Choroid plexus epithelial cell (primary cell): ENCODE results near the gene RHD.
"Not testable (repeated sequence)": the region's sequence is repeated elsewhere in the genome, so short reads cannot be mapped to it uniquely, and the experiment has no call there.

Source experiments
- DNase-seq: peaks from one replicate; pipeline ENCODE4 v3.0.0-alpha.2; 2010; ENCODE audit warnings: low read depth
- H3K4me3 ChIP-seq: 2 replicates; pipeline ENCODE4 v1.5.1; 2011; ENCODE audit warnings: low read depth, mild to moderate bottlenecking, control low read depth, low read length, moderate library complexity
- TF ChIP-seq, protein P1 (sequence below): conservative IDR thresholded peaks from 2 replicates; pipeline ENCODE4 v1.5.1; 2011; ENCODE audit warnings: low read depth, mild to moderate bottlenecking, control low read depth, inconsistent platforms, low read length, moderate library complexity

The RHD gene

DNA sequence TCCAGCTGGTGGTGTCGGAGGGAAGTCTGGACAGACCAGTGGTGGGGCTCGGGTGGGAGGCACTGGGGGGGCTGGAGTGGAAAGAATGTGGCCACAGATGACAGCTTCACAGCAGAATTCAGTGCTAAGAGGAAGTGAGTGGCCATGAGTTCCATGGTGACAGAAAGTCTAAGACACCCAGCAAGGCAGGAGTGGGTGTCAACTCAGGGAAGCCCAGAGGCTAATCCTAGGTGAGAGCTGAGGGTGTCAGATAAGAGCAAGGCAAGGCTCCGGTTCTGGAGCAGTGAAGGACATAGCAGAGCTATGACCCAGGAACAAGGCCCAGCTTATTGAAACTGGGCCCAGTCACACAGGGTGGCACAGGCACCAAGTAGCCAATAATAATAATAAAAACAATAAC is 30.0 kb downstream of the RHD start:
- H3K4me3 ChIP-seq, DNase-seq: not testable (repeated sequence)

DNA sequence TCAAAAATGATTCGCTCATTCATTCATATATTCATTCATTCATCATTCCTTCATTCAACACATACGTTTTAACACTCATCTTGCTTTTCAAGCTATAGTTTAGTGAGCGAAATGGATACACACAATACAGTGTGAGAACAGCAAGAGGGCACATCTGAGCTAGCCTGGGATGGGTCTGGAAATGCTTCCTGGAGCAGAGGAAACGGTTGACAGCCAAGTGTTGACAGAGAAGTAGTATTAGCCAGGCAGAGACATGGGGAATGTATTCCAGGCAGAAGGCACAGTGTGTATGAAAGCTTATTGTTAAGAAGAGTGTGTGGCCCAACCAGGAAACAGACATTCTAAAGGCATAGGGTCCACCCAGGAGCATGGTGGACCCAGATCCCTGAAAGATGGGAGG is 32.6 kb downstream of the RHD start:
- TF ChIP-seq, protein P1, sequence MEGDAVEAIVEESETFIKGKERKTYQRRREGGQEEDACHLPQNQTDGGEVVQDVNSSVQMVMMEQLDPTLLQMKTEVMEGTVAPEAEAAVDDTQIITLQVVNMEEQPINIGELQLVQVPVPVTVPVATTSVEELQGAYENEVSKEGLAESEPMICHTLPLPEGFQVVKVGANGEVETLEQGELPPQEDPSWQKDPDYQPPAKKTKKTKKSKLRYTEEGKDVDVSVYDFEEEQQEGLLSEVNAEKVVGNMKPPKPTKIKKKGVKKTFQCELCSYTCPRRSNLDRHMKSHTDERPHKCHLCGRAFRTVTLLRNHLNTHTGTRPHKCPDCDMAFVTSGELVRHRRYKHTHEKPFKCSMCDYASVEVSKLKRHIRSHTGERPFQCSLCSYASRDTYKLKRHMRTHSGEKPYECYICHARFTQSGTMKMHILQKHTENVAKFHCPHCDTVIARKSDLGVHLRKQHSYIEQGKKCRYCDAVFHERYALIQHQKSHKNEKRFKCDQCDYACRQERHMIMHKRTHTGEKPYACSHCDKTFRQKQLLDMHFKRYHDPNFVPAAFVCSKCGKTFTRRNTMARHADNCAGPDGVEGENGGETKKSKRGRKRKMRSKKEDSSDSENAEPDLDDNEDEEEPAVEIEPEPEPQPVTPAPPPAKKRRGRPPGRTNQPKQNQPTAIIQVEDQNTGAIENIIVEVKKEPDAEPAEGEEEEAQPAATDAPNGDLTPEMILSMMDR = peak; percentile 1
- not testable (repeated sequence) for H3K4me3 ChIP-seq
- peak; percentile 20 for DNase-seq

DNA sequence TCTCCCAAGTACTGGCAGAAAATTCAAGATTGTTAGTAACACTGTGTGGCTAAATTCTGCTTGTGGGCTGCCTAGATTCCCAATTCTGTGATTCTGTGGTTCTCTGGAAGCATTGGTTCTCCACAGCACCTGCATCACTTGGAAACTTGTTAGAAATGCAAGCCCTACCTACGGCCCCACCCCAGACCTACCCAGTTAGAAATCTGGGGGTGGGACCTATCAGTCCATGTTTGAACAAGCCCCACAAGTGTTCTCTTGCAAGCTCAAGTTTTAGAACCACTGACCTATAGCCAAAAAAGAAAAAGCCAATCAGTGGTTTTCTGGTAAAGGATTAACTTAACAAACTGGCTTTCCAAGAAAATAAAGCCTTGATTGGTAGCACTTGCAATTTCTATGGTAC is 35.9 kb downstream of the RHD start:
- not testable (repeated sequence) for DNase-seq, H3K4me3 ChIP-seq

DNA sequence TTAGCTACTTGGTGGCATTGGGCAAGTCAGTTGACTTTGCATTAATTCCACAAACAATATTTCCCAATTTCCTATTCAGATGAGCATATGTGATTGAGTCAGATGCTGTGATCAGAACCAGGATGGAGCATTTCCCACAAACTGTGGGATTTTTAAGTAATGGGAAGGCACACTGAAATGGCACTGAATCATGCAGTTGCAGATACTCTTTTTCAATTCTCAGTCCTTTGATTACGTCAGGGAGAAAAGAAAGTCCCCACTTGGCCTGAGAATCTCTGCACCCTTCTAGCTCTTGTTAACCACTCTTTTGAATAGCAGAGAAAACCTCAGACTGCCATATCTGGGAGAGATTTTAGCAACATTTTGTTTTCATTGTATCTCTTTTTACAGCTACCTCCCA is 36.8 kb downstream of the RHD start:
- DNase-seq = peak; percentile 9
- not testable (repeated sequence) for H3K4me3 ChIP-seq

DNA sequence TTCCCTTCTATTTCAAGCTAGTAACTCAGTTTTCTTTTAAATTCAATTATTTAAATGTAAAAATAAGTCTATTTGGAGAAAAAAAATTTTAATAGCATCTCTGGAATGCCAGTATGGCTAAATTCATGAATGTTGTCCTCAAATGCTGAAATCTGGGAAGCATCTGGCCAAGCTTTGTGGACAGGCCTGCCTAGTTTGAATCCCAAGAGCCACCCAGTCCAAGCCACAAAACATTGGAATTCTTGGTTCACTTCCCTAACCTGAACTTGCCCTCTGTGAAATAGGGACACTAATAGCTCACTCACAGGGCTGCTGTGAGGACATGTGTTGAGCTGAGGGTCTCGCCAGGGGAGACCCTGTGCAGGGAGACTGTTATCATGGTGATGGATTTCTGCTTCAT is 37.2 kb downstream of the RHD start:
- DNase-seq, H3K4me3 ChIP-seq: not testable (repeated sequence)

DNA sequence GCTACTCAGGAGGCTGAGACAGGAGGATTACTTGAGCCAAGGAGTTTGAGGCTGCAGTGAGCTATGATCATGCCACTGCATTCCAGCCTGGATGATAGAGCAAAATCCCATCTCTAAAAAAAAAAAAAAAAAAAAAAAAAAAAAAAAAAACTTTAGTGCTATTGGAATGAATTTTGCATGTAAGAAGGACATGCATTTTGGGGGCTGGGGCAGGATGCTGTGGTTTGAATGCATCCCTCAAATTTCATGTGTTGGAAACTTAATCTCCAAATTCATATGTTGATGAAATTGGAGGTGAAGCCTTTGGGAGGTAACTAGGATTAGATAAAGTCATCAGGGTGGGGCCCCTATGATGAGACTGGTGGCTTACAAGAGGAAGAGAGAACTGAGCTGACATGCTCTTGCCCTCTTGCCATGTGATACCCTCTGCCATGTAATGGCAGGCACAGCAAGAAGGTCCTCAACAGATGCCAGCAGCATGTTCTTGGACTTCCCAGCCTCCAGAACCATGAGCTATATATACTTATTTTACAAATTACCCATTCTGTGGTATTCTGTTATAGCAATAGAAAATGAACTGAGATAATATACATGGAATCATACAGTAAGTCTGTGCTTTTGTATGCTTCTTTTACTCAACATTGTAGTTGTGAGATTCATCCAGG is 40.6 kb downstream of the RHD start:
- DNase-seq = not testable (repeated sequence)

DNA sequence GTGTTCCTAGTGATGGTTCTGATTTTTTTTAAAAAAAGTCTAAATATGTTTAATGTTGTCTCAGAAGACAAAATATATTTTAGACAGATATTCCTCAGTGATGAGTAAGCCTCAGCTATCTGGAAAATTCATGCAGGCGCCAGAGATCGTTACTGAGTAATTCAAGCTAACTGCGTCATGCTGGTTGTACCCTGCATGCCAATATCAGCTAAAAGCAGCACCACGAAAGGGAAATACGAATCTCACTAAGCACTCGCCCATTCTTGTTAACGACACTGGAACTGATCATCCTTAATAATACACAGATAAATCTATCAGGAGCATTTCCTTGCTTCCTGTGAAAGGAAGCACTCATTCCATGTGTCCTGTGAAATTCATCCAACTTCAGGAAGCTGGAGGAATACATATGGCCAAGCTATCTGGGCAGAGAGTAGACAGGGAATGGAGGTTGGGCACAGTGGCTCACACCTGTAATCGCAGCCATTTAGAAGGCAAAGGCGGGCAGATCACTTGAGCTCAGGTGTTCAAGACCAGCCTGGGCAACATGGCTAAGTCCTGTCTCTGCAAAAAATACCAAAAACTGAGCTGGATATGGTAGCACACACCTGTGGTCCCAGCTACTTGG is 48.1 kb downstream of the RHD start:
- peak; percentile 92 for DNase-seq
- not testable (repeated sequence) for H3K4me3 ChIP-seq

More for the DNA sequence above, 40.6 kb downstream of the RHD start:
- not testable (repeated sequence) for H3K4me3 ChIP-seq

DNA sequence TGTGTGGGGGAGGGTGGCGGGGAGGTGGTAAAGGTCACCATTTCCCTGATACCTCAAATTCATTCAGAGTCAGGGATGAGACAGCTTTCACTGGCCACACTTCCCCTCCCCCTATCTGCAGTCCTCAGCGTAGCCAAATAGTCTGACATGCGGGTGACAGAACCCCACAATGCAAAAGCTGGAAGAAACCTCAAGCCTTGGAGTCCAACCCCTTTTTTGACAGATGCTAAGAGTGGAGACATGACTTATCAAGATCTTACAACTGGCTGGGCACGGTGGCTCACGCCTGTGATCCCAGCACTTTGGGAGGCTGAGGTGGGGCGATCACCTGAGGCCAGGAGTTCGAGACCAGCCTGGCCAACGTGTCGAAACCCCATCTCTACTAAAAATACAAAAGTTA is 49.8 kb downstream of the RHD start:
- H3K4me3 ChIP-seq, DNase-seq: not testable (repeated sequence)

DNA sequence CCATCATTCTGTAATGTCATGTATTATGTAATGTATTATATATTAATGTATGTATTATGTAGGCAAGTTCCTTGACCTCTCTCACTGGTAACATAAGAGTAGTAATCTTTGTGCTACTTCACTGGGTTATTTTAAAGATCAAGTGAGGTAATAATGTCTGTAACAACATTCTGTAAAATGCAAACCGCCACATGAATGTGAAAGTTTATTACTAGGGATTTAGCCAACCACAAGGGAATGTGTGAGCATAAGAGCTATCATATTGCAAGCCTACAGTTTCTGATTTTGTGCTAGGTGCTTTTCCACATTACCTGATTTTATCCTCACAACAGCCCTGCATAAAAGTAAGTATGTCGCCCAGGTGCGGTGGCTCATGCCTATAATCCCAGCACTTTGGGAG is 52.1 kb downstream of the RHD start:
- DNase-seq, H3K4me3 ChIP-seq: not testable (repeated sequence)

DNA sequence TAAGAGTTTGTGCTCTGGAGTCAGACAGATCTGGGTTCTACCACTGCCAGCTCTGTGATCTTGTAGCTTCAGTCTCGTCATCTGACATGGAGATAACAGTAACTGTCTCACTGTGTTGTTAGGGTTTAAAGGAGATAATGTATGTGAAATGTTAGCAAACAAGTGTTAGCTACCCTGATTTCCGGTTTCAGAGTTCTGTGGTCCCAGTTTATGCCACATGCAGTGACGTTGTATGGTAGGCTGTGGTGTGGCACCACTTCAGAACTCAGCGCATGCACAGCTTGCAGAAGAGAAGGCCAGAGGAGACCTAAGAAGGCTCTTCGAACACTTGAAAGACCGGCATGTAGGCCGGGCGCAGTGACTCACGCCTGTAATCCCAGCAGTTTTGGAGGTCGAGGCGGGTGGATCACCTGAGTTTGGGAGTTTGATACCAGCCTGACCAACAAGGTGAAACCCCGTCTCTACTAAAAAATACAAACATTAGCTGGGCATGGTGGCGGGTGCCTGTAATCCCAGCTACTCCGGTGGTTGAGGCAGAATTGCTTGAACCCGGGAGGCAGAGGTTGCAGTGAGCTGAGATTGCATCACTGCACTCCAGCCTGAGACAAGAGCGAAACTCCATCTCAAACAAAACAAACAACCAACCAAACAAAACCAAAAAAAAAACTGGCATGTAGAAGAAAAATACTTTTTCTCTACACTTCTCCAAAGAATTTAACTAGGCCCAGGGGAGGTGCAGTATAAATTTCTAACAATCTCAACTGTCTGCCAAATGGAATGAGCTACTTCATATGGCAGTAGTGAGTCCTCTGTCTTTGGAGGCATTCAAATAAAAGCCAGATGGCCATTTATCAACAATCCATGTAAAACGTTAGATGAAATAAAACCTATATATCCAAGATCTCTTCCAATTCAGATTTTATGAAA is 55.8 kb downstream of the RHD start:
- H3K4me3 ChIP-seq, DNase-seq: not testable (repeated sequence)

DNA sequence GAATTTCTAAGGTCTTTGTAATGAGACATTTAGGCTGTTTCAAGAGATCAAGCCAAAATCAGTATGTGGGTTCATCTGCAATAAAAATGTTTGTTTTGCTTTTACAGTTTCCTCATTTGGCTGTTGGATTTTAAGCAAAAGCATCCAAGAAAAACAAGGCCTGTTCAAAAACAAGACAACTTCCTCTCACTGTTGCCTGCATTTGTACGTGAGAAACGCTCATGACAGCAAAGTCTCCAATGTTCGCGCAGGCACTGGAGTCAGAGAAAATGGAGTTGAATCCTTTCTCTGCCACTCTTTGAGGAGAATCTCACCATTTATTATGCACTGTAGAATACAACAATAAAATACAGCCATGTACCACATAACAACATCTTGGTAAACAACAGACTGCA is 56.5 kb downstream of the RHD start:
- not testable (repeated sequence) for DNase-seq, H3K4me3 ChIP-seq

DNA sequence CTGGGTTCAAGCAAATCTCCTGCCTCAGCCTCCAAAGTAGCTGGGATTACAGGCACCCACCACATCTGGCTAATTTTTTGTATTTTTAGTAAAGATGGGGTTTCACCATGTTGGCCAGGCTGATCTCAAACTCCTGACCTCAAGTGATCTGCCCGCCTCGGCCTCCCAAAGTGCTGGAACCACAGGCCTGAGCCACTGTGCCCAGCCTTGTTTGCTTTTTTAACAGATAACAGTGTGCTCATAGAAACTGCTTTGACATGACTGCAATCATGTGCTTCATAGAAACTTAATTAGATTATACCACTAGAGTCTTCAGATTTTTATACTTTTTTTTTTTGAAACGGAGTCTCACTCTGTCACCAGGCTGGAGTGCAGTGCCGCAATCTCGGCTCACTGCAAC is 57.0 kb downstream of the RHD start:
- not testable (repeated sequence) for H3K4me3 ChIP-seq
- DNase-seq = peak; percentile 22

DNA sequence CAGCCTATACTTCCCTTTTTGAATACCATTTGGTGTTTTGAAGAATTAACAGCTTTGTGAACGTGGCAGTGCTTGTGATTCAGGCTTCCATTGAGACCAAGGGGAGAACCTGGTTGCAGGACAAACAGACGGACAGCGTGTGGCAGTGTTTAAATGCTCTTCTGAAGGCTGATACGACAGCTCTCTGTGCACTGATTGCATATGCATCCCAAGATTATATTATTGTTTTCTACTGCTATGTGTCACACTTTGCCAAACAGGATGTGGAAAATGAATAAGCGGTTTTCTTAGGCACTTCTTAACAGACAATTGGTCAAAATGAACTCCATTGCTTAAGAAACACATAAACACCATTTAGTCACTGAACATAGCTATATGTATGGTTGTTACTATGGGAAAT is 57.6 kb downstream of the RHD start:
- TF ChIP-seq, protein P1 = peak; percentile 26
- DNase-seq = peak; percentile 74
- not testable (repeated sequence) for H3K4me3 ChIP-seq
